ENCODE results near the gene NLRX1. TPM values are rescaled to one million over a fixed set of nuclear protein-coding genes. Genes with fewer than 3 reads are reported as not detected.

The NLRX1 gene
- total and polyA plus RNA-seq, 2 experiments from 2014 or later = 13.4 to 28.0 TPM

DNA sequence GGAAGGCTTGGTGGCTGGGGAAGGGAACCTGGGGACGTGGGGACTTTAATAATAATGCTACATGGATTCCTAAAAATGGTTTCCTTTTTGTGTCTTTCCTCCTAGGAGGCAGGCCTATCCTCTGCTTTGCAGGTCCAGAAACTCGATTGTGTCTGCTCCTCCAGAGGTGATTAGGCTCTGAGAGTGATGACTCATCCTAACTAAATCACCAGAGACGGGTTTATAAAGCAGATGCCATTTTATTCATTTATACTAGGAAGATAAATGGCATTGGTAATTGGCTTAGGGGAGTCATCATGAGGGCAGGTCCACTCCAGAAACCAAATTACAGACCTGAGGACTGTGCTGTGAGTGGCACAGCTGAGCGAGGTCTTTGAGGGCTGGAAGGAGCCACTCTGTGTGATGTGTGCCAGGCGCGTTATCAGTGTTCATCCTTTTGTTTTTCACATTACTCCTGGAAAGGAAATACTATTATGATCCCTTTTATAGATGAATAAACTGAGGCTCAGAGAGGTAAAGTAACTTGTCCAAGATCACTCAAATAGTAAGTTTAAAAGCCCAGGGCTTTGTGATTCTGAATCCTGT is 7.1 kb downstream of the NLRX1 start:
- no peaks in the 10 kb centered on the region for H3K9me2 ChIP-seq (ENCODE audit: insufficient read depth)
- no peaks in the 10 kb centered on the region for H3K27me3 ChIP-seq (replicated peaks; ENCODE audit: insufficient read depth)
- H4K20me1 ChIP-seq (ENCODE audit: insufficient read depth) = no peaks in the 10 kb centered on the region
- H3K9me3 ChIP-seq (ENCODE audit: low read depth) = no peaks in the 10 kb centered on the region
- no peak overlapping the region for H3K9ac ChIP-seq
- H3K4me3 ChIP-seq = no peak overlapping the region
- TF ChIP-seq EZH2 (IDR thresholded peaks at IDR 0.05; ENCODE audit: insufficient read depth, poor library complexity, severe bottlenecking) (no peak), EZH2phosphoT487 (IDR thresholded peaks at IDR 0.05; ENCODE audit: insufficient read depth, low read depth) (no peak)
- H3K4me1 ChIP-seq (ENCODE audit: insufficient read depth) = 0 out of 2 replicates have a peak, but pooled peaks cover 4% of the 10 kb centered on the region
- H3F3A ChIP-seq (ENCODE audit: insufficient read depth) = no peaks in the 10 kb centered on the region
- H2AFZ ChIP-seq = no peak overlapping the region
- in situ Hi-C loops (cut with MboI) = no loop called here
- 44 to 50% methylated on average over 6 of the region's 6 CpGs for WGBS, 2 experiments (ENCODE audit: low coverage in 1 of 2, low lambda C conversion rate in 2 of 2, missing lambda C conversion rate in 2 of 2)
- peak; percentile 58 for DNase-seq
- no peaks in the 10 kb centered on the region for H3K36me3 ChIP-seq (ENCODE audit: low read depth)
- H3K79me2 ChIP-seq (ENCODE audit: insufficient read depth) = no peaks in the 10 kb centered on the region
- no peak overlapping the region for H3K27ac ChIP-seq
- H3K4me2 ChIP-seq (ENCODE audit: unreplicated experiment) = no peak overlapping the region

- no peaks in the 10 kb centered on the region for H4K20me1 ChIP-seq (ENCODE audit: insufficient read depth)
- DNase-seq = no peak
- H2AFZ ChIP-seq = 0 out of 2 replicates have a peak overlapping the region, but pooled peaks have one; percentile 7
- no peaks in the 10 kb centered on the region for H3K9me3 ChIP-seq (ENCODE audit: low read depth)
- H3K79me2 ChIP-seq (ENCODE audit: insufficient read depth) = no peaks in the 10 kb centered on the region
- no peaks in the 10 kb centered on the region for H3K36me3 ChIP-seq (ENCODE audit: low read depth)
- H3K4me3 ChIP-seq = no peak overlapping the region
- H3K4me2 ChIP-seq (ENCODE audit: unreplicated experiment) = no peak overlapping the region
- no peaks in the 10 kb centered on the region for H3K27me3 ChIP-seq (replicated peaks; ENCODE audit: insufficient read depth)
- H3K27ac ChIP-seq = no peak overlapping the region
- H3K9me2 ChIP-seq (ENCODE audit: insufficient read depth) = no peaks in the 10 kb centered on the region
- no peak overlapping the region for H3K9ac ChIP-seq
- 0 out of 2 replicates have a peak, but pooled peaks cover 4% of the 10 kb centered on the region for H3K4me1 ChIP-seq (ENCODE audit: insufficient read depth)
- no peak for TF ChIP-seq EZH2phosphoT487 (IDR thresholded peaks at IDR 0.05; ENCODE audit: insufficient read depth, low read depth)
- TF ChIP-seq EZH2 (IDR thresholded peaks at IDR 0.05; ENCODE audit: insufficient read depth, poor library complexity, severe bottlenecking) = no peak
- no peaks in the 10 kb centered on the region for H3F3A ChIP-seq (ENCODE audit: insufficient read depth)
- in situ Hi-C loops (cut with MboI) = no loop called here
- WGBS, 2 experiments (ENCODE audit: low coverage in 1 of 2, low lambda C conversion rate in 2 of 2, missing lambda C conversion rate in 2 of 2) = 89 to 94% methylated on average over 4 of the region's 4 CpGs
Observed at GRCh38 chr11:119178166-119178680, 9.7 kb downstream of the NLRX1 start.

GRCh38 chr11:119179342-119179741 is 10.8 kb downstream of the NLRX1 start:
- in situ Hi-C loops (cut with MboI) = no loop called here

GRCh38 chr11:119179983-119180382 is 11.5 kb downstream of the NLRX1 start:
- Histone ChIP-seq H3K9me2 (ENCODE audit: insufficient read depth) (no peaks in the 10 kb centered on the region), H3K9ac (no peak overlapping the region), H3K4me3 (no peak overlapping the region), H3K79me2 (ENCODE audit: insufficient read depth) (no peaks in the 10 kb centered on the region), H4K20me1 (ENCODE audit: insufficient read depth) (no peaks in the 10 kb centered on the region), H3K27ac (no peak overlapping the region), H3K9me3 (ENCODE audit: low read depth) (no peaks in the 10 kb centered on the region), H3K4me2 (ENCODE audit: unreplicated experiment) (no peak overlapping the region), H2AFZ (no peak overlapping the region), H3K27me3 (replicated peaks; ENCODE audit: insufficient read depth) (no peaks in the 10 kb centered on the region), H3K4me1 (ENCODE audit: insufficient read depth) (0 out of 2 replicates have a peak, but pooled peaks cover 4% of the 10 kb centered on the region), H3K36me3 (ENCODE audit: low read depth) (no peaks in the 10 kb centered on the region), H3F3A (ENCODE audit: insufficient read depth) (no peaks in the 10 kb centered on the region)
- no peak for DNase-seq
- TF ChIP-seq EZH2phosphoT487 (IDR thresholded peaks at IDR 0.05; ENCODE audit: insufficient read depth, low read depth) = no peak
- TF ChIP-seq EZH2 (IDR thresholded peaks at IDR 0.05; ENCODE audit: insufficient read depth, poor library complexity, severe bottlenecking) = no peak
- in situ Hi-C loops (cut with MboI) = no loop called here
- WGBS, 2 experiments (ENCODE audit: low coverage in 1 of 2, low lambda C conversion rate in 2 of 2, missing lambda C conversion rate in 2 of 2) = 87 to 91% methylated on average over 10 of the region's 10 CpGs

More at GRCh38 chr11:119179342-119179741, 10.8 kb downstream of the NLRX1 start:
- H3K4me3 ChIP-seq = no peak overlapping the region
- 0 out of 2 replicates have a peak, but pooled peaks cover 4% of the 10 kb centered on the region for H3K4me1 ChIP-seq (ENCODE audit: insufficient read depth)
- no peak overlapping the region for H3K27ac ChIP-seq
- H3K79me2 ChIP-seq (ENCODE audit: insufficient read depth) = no peaks in the 10 kb centered on the region
- DNase-seq = no peak
- H2AFZ ChIP-seq = no peak overlapping the region
- no peak for TF ChIP-seq EZH2phosphoT487 (IDR thresholded peaks at IDR 0.05; ENCODE audit: insufficient read depth, low read depth)
- no peak for TF ChIP-seq EZH2 (IDR thresholded peaks at IDR 0.05; ENCODE audit: insufficient read depth, poor library complexity, severe bottlenecking)
- H4K20me1 ChIP-seq (ENCODE audit: insufficient read depth) = no peaks in the 10 kb centered on the region
- H3F3A ChIP-seq (ENCODE audit: insufficient read depth) = no peaks in the 10 kb centered on the region
- H3K9ac ChIP-seq = no peak overlapping the region
- H3K9me2 ChIP-seq (ENCODE audit: insufficient read depth) = no peaks in the 10 kb centered on the region
- H3K27me3 ChIP-seq (replicated peaks; ENCODE audit: insufficient read depth) = no peaks in the 10 kb centered on the region
- no peaks in the 10 kb centered on the region for H3K36me3 ChIP-seq (ENCODE audit: low read depth)
- no peak overlapping the region for H3K4me2 ChIP-seq (ENCODE audit: unreplicated experiment)
- no peaks in the 10 kb centered on the region for H3K9me3 ChIP-seq (ENCODE audit: low read depth)
- 93 to 95% methylated on average over 6 of the region's 6 CpGs for WGBS, 2 experiments (ENCODE audit: low coverage in 1 of 2, low lambda C conversion rate in 2 of 2, missing lambda C conversion rate in 2 of 2)
